HepG2 (cell line): ENCODE results near the gene EFCAB11. TPM values are rescaled to one million over a fixed set of nuclear protein-coding genes. Genes with fewer than 3 reads are reported as not detected.

Experiments used
- ATAC-seq: fragments of 200-7000 bp; cut with Tn5 transposase; 3 replicates; pipeline ENCODE4 v1.9.1; 2020; ENCODE audit warnings: mild to moderate bottlenecking, moderate library complexity
- BruUV-seq: library from RNA; stranded (reverse); fragments of 400-500 nt; replicated peaks from 2 replicates; lab custom pipeline; 2021; lab: Mats Ljungman, UMichigan
- CTCF ChIA-PET: fragments of 300-600 bp; formaldehyde crosslinking; extraction: SDS; loops from one replicate; lab custom pipeline; 2021; ENCODE audit warnings: low total read pairs, inconsistent platforms, low intra/inter-chr PET ratio; lab: Yijun Ruan, JAX
- POLR2A ChIA-PET: fragments of 350-600 bp; sonication (Branson Sonifier 250); formaldehyde crosslinking; loops from one replicate; lab custom pipeline; 2020; ENCODE audit warnings: antibody characterized with exemption, inconsistent platforms; lab: Yijun Ruan, JAX
- DNase-seq: peaks from one replicate; pipeline ENCODE4 v3.0.0-alpha.2; 2015; ENCODE audit warnings: low spot score
- FAIRE-seq: peaks from 3 replicates; lab custom pipeline; 2011; peaks lifted over from hg19 to GRCh38; lab: Jason Lieb, UNC
- H2AFZ ChIP-seq: one replicate; pipeline ENCODE4 v1.6.1; 2011; ENCODE audit warnings: low read length, inconsistent platforms
- H3K27ac ChIP-seq: fragments of 300-600 bp; 3 replicates; pipeline ENCODE4 v1.8.0; 2011; ENCODE audit warnings: mixed run types, mild to moderate bottlenecking, mixed read lengths, low read length, inconsistent platforms; ENCODE audit not compliant: insufficient read depth; ENCODE audit errors: extremely low read length
- H3K27me3 ChIP-seq, 2 experiments: fragments of 200-600 bp in 1 of 2; 2 replicates in 1 of 2; 3 replicates in 1 of 2; pipeline versions ENCODE4 v1.6.0 to v1.8.0; 2011; ENCODE audit warnings: low read length in 2 of 2, mild to moderate bottlenecking in 2 of 2, moderate library complexity in 2 of 2, inconsistent platforms in 1 of 2; ENCODE audit not compliant: insufficient read depth in 2 of 2, control insufficient read depth in 1 of 2
- H3K36me3 ChIP-seq, 2 experiments: fragments of 200-600 bp in 1 of 2; replicated peaks in 1 of 2; 2 replicates in 1 of 2; 3 replicates in 1 of 2; pipeline versions ENCODE4 v1.5.1 to v1.8.0; 2011; ENCODE audit warnings: low read length in 2 of 2, inconsistent platforms in 1 of 2; ENCODE audit not compliant: insufficient read depth in 2 of 2, control insufficient read depth in 1 of 2
- H3K4me1 ChIP-seq: 2 replicates; pipeline ENCODE4 v1.5.1; 2012; ENCODE audit warnings: low read length, inconsistent platforms; ENCODE audit not compliant: insufficient read depth
- H3K4me2 ChIP-seq: 2 replicates; pipeline ENCODE4 v1.6.0; 2011; ENCODE audit warnings: low read depth, low read length, inconsistent platforms
- H3K4me3 ChIP-seq, 3 experiments: fragments of 200-600 bp in 1 of 3; sonication (generic), shearing (Covaris generic) in 1 of 3; replicated peaks in 1 of 3; 2 replicates each; pipeline ENCODE4 v1.5.1; 2011 to 2016; ENCODE audit warnings: low read length in 3 of 3, inconsistent platforms in 2 of 3, low read depth in 2 of 3, mild to moderate bottlenecking in 2 of 3, control low read depth in 1 of 3, mixed read lengths in 1 of 3; ENCODE audit not compliant: insufficient read depth in 1 of 3
- H3K79me2 ChIP-seq: one replicate; pipeline ENCODE4 v1.6.1; 2011; ENCODE audit warnings: low read length, inconsistent platforms; ENCODE audit not compliant: insufficient read depth
- H3K9ac ChIP-seq: 2 replicates; pipeline ENCODE4 v1.6.0; 2011; ENCODE audit warnings: mild to moderate bottlenecking, low read depth, low read length, inconsistent platforms; ENCODE audit not compliant: insufficient read depth
- H3K9me3 ChIP-seq: 2 replicates; pipeline ENCODE4 v1.5.1; 2012; ENCODE audit warnings: mild to moderate bottlenecking, low read length
- H4K20me1 ChIP-seq: 2 replicates; pipeline ENCODE4 v1.6.0; 2011; ENCODE audit warnings: inconsistent platforms, mild to moderate bottlenecking, low read length, moderate library complexity; ENCODE audit not compliant: insufficient read depth
- DR1 ChIP-seq: sonication (generic); formaldehyde crosslinking; IDR thresholded peaks from 2 replicates; pipeline ENCODE4 v1.8.0; 2021; ENCODE audit warnings: mild to moderate bottlenecking, missing genetic modification reagents, inconsistent platforms
- KDM6A ChIP-seq: IDR thresholded peaks from 2 replicates; pipeline ENCODE4 v1.6.1; 2016; ENCODE audit warnings: low read depth
- MYC ChIP-seq: sonication (generic); formaldehyde crosslinking; IDR thresholded peaks from 2 replicates; pipeline ENCODE4 v1.9.0; 2021; ENCODE audit warnings: missing genetic modification reagents, borderline replicate concordance
- NBN ChIP-seq: fragments of 450-650 bp; conservative IDR thresholded peaks from 2 replicates; pipeline ENCODE4 v1.6.1; 2017
- NFKBIZ ChIP-seq: IDR thresholded peaks from 2 replicates; pipeline ENCODE4 v1.6.1; 2018; ENCODE audit warnings: missing genetic modification reagents, missing compliant biosample characterization
- POLR2AphosphoS2 ChIP-seq: IDR thresholded peaks from 2 replicates; pipeline ENCODE4 v1.6.1; 2011; ENCODE audit warnings: low read depth, low read length, improper control_type of control experiment
- STAG1 ChIP-seq: sonication (generic); formaldehyde crosslinking; IDR thresholded peaks from 2 replicates; pipeline ENCODE4 v1.4.0; 2020; ENCODE audit warnings: missing genetic modification reagents
- U2AF2 ChIP-seq: fragments of 200-400 bp; formaldehyde crosslinking; IDR thresholded peaks from 2 replicates; pipeline ENCODE4 v1.6.1; 2017; ENCODE audit warnings: low read depth, mild to moderate bottlenecking, low read length
- ZNF543 ChIP-seq: sonication (generic); formaldehyde crosslinking; IDR thresholded peaks from 2 replicates; pipeline ENCODE4 v1.4.0; 2020; ENCODE audit warnings: mild to moderate bottlenecking, missing genetic modification reagents
- ZNF598 ChIP-seq: sonication (generic); formaldehyde crosslinking; IDR thresholded peaks from 2 replicates; pipeline ENCODE4 v1.5.1; 2020; ENCODE audit warnings: mild to moderate bottlenecking, missing genetic modification reagents, borderline replicate concordance
- WGBS: methylation state at CpG from one replicate; pipeline ENCODE4 v1.1.6; 2017; ENCODE audit warnings: low lambda C conversion rate; 5-methylcytosine and 5-hydroxymethylcytosine counted together
- in situ Hi-C: cut with HindIII; loops from 2 replicates; pipeline ENCODE4 v1.10.0; 2017; ENCODE audit warnings: low pct_unique_long_range_greater_than_20kb; ENCODE audit not compliant: extremely low pct_ligation_motif_present
- intact Hi-C: fragments of 100-400 bp; cut with micrococcal nuclease; formaldehyde crosslinking; loops from one replicate; pipeline ENCODE4 v1.10.0; 2022; ENCODE audit not compliant: unreplicated experiment
- polyA plus RNA-seq, 8 experiments: library from polyadenylated mRNA; depleted of rRNA in 3 of 8; stranded (reverse) in 7 of 8; unstranded in 1 of 8; fragments of >200 nt; fragmentation: Illumina TruSeq in 4 of 8; extraction: Trizol in 4 of 8; gene quantifications; 2 replicates each; pipeline versions ENCODE4 v1.2.1 to v1.2.3, GENCODE V29; 2011 to 2016; ENCODE audit warnings: low read depth in 4 of 8, missing spikeins in 1 of 8, mixed read lengths in 1 of 8; ENCODE audit not compliant: insufficient read depth in 1 of 8
- total RNA-seq, 5 experiments: library from RNA; depleted of rRNA; stranded (reverse); fragments of >200 nt; fragmentation: Illumina TruSeq; extraction: Trizol; gene quantifications; 2 replicates each; pipeline ENCODE4 v1.2.3, GENCODE V29; 2016; ENCODE audit warnings: low read depth in 1 of 5
- TF ChIP-seq, protein P1 (sequence below): sonication (generic); formaldehyde crosslinking; IDR thresholded peaks from 2 replicates; pipeline ENCODE4 v1.4.0; 2020; ENCODE audit warnings: missing genetic modification reagents; ENCODE audit errors: not compliant biosample characterization

EFCAB11 gene
- total and polyA plus RNA-seq, 2 of the 13 experiments (the other 11 are each of a cell fraction or from before 2014, with no cell fraction given), result 8.2 to 31.5 TPM

GRCh38 chr14:89849931-89850330, 104.6 kb downstream of the EFCAB11 start:
- in situ Hi-C loops, result no loop called here
- CTCF ChIA-PET, result no interaction called here
- Histone ChIP-seq H4K20me1 (no peaks in the 10 kb centered on the region), H3K27ac (no peak overlapping the region), H3K36me3 (peaks cover 0 to 1% of the 10 kb centered on the region in 2 experiments; a peak in 1 of 5 replicates), H3K27me3 (no peaks in the 10 kb centered on the region; a peak in 1 of 5 replicates), H2AFZ (no peak overlapping the region), H3K4me2 (no peak overlapping the region), H3K9ac (no peak overlapping the region), H3K79me2 (no peaks in the 10 kb centered on the region), H3K4me3 (no peak overlapping the region), H3K9me3 (no peaks in the 10 kb centered on the region), H3K4me1 (no peaks in the 10 kb centered on the region)
- POLR2A ChIA-PET, result no interaction called here
- DNase-seq, result no peak
- TF ChIP-seq U2AF2 (no peak), MYC (no peak), POLR2AphosphoS2 (no peak), NFKBIZ (CRISPR knock-in tag) (no peak), ZNF598 (no peak), ZNF543 (CRISPR knock-in tag) (no peak), KDM6A (CRISPR knock-in tag) (no peak), DR1 (CRISPR knock-in tag) (no peak)
- no peak for ATAC-seq
- no peak for FAIRE-seq
- intact Hi-C loops, result no loop called here
- 96% methylated on average over 1 of the region's 1 CpG for WGBS
- no TSS peak for BruUV-seq

GRCh38 chr14:89848165-89848564, 106.4 kb downstream of the EFCAB11 start:
- H4K20me1 ChIP-seq, result no peaks in the 10 kb centered on the region
- peaks cover 0 to 1% of the 10 kb centered on the region in 2 experiments; a peak in 1 of 5 replicates for H3K36me3 ChIP-seq
- no peak overlapping the region for H2AFZ ChIP-seq
- no TSS peak for BruUV-seq
- ChIA-PET POLR2A (no interaction called here), CTCF (no interaction called here)
- FAIRE-seq, result no peak
- H3K4me2 ChIP-seq, result no peak overlapping the region
- no peaks in the 10 kb centered on the region for H3K4me1 ChIP-seq
- no peak overlapping the region for H3K9ac ChIP-seq
- TF ChIP-seq NBN (no peak), STAG1 (CRISPR knock-in tag) (peak; percentile 11; the same call in 1 of the 2 replicates)
- TF ChIP-seq, protein P1, sequence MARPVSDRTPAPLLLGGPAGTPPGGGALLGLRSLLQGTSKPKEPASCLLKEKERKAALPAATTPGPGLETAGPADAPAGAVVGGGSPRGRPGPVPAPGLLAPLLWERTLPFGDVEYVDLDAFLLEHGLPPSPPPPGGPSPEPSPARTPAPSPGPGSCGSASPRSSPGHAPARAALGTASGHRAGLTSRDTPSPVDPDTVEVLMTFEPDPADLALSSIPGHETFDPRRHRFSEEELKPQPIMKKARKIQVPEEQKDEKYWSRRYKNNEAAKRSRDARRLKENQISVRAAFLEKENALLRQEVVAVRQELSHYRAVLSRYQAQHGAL, result no peak
- no peaks in the 10 kb centered on the region for H3K79me2 ChIP-seq
- intact Hi-C loops, result no loop called here
- DNase-seq, result no peak
- H3K27ac ChIP-seq, result no peak overlapping the region
- H3K27me3 ChIP-seq, result no peaks in the 10 kb centered on the region
- in situ Hi-C loops, result no loop called here
- no peak overlapping the region for H3K4me3 ChIP-seq
- 100% methylated on average over 2 of the region's 2 CpGs for WGBS
- H3K9me3 ChIP-seq, result no peaks in the 10 kb centered on the region
- no peak for ATAC-seq
